ENCODE data around the gene TMEM117.

The TMEM117 gene

DNA sequence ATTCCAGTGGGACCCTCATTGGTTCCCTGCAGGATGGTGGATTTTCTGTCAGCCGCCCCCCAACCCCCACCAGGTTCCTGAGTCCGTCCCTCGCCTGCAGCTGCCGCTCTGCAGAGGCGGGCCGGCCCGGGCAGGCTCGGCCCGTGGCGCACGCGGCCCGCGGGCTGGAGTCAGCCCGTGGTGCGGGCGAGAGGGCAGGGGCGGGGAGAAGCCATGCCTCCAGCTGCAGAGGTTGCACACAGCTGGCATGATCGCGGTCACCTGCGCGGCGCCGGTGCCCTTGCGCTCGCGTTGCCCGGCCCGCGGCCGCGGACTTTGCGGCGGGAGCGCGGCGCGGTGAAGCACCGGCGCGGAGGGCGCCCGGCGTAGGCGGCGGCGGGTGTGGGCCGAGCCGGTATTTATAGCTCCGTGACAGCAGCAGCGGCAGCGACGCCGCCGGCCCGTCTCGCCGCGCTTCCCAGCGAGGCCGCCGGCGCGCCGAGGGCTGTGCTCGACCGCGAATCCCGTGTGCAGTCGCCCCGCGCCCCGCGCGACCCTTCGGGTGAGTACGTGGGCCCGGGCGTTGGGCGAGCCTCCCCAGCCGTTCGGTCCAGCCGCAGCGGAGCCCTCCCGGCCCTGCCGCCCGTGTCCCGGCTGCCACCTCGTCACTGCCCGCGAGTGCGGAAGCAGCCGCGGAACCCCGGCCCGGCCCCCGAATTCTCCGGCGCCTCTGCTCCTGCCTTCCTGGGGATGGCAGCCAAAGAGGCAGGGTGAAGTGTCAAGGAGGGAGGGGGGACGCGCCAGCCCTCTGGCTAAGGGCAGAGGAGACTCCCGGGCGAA is at the start of gene TMEM117:
TMEM117 (plus strand) TSS at position 426 of the 819 bp plus-strand sequence.
- DNase-seq: peak; percentile 67 to 69

- DNase-seq: no peak
Observed at GRCh38 chr12:43786899-43787693, 48.8 kb upstream of the TMEM117 start.

DNA sequence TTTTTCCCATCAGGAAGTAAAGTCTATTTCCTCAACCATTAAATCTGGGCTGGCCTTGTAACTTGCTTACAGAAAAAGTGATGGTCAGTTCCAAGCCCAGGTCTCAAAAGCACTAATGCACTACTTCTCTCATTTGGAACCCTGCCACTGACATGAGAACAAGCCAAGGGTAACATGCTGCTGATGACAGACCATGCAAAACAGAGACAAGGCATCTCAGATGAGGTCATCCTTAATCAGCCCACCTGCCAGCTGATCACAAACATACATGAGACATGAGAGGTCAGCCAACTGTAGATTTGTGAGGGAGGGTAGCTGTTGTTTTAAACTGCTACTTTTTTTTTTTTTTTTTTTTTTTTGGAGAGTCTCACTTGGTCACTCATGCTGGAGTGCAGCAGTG is 45.9 kb upstream of the TMEM117 start:
- DNase-seq: no peak

- DNase-seq: no peak
Observed at GRCh38 chr12:43795716-43796280, 40.1 kb upstream of the TMEM117 start.

DNA sequence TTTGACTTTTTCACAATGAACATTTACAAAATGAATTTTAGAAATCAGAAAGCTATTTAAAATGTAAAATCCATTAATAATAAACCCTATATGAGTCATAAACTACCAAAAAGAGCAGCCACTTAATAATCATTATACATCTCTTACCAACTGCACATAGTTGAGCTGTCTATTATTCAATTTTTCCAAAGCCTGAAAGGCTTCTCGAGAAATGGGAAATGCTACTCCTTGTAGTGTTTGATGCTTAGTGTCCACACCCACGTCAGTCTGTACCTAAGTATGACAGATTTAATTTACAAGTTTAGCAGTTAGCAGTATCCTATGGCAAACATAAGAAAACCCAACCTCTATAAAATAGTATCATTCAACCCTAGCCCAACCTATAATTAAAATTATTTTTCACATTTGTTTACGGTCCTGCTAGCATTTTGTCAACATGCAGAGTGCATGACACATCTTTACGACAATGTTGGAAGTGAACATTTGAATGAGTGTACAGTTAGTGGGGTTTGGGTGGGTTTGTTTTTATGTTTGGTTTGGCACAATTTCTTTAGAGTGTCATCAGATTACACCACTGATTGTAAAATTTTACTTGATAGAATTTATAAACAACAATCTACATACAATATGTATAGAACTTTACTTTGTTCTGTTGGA is 38.2 kb upstream of the TMEM117 start:
- DNase-seq: no peak

GRCh38 chr12:43805149-43805859 is 30.6 kb upstream of the TMEM117 start:
- DNase-seq: no peak

DNA sequence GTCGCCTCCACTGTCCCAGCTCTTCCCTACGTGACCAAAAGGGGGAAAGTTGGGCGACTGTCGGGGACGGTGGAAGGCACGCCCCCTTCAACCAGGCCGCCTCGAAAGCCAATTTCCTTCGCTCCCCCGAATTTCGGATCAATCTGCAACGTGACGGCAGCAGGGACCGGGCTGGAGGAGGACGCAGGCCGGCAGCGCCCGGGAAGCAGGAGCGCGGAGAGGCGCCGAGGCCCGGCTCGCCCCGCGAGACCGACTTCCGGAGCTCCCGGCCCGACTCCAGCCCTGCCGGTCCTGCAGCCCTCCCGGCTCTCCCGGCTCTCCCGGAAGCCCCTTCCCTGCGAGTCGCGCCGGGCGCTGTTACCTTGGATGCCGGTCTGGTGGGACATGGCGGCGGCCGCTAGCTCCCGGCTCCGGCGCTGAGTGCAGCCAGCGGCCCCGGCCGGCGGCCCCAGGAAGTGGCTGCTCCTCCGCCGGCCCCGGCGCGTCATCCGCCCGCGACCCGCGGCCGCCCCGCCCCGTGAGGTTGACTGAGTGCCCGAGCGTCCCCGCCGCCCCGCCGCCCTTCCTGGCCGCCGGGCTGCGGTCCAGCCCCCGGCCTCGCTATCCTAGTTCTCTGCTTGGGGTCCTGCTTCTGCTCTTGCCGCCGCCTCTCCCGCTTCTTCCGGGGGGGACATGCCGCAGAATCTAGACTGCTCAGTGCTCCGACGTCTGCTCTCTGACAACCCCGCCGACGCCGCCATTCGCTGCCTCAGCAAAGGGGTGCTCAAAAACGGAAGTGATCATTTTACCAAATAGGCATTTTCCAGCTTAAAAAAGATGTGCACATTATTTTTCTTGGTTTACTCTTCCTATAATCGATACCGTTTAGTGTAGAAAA is 29.8 kb upstream of the TMEM117 start, which contains the start of gene TWF1:
TWF1 (minus strand) TSS at position 458 of the 877 bp plus-strand sequence; CDS start at position 386, 72 bp downstream.
- DNase-seq: peak; percentile 78 to 88

GRCh38 chr12:43806737-43807072 is 29.2 kb upstream of the TMEM117 start:
- DNase-seq: no peak

- DNase-seq: no peak
Observed at GRCh38 chr12:43807386-43807785, 28.5 kb upstream of the TMEM117 start.

DNA sequence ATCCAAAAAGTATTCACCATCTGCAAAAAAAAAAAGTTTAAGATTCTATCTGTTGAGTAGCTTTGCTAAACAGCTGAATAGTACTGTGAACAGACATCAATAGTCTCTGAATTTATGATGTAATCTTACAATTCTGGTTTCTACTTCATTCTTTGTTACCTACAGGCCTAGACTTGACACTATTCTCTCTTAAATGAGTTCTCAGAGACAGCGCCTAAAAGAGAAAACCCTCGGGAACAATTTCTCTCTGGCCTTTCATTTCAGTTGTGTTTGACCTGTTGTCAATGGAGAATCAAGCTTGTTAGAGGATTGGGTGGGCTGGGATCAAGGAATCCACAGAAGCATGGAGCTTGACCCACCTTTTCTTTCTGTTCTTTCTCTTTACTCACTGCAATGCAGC is 23.8 kb upstream of the TMEM117 start:
- no peak for DNase-seq

DNA sequence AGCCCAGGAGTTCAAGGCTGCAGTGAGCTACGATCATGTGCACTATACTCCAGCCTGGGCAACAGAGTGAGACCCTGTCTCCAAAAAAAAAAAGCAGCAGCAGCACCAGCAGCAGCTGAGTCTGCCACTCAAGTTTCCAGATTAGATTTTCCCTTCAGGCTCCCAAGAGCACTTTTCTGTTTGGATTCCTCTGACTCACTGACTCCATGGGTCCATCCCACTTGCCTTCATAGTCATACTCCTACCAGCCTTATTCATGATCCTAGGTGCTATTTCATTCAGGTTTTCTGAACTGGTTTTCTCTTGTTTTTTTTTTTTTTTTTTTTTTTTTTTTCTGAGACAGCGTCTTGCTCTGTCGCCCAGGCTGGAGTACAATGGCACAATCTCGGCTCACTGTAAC is 23.0 kb upstream of the TMEM117 start:
- DNase-seq: no peak

- no peak for DNase-seq
Observed at GRCh38 chr12:43815416-43815815, 20.5 kb upstream of the TMEM117 start.

DNA sequence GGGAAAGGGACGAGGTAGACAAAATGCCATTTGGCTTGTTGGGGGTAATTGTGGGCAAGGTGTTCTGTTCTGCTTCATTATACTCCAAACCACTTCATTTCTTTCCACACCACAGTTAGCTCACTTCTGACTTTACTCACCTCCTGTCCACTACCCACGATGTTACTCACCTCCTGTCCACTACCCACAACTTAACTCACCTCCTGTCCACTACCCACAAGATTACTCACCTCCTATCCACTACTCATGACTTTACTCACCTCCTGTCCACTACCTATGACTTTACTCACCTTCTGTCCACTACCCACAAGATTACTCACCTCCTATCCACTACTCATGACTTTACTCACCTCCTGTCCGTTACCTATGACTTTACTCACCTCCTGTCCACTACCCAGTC is 19.7 kb upstream of the TMEM117 start:
- DNase-seq: no peak

DNA sequence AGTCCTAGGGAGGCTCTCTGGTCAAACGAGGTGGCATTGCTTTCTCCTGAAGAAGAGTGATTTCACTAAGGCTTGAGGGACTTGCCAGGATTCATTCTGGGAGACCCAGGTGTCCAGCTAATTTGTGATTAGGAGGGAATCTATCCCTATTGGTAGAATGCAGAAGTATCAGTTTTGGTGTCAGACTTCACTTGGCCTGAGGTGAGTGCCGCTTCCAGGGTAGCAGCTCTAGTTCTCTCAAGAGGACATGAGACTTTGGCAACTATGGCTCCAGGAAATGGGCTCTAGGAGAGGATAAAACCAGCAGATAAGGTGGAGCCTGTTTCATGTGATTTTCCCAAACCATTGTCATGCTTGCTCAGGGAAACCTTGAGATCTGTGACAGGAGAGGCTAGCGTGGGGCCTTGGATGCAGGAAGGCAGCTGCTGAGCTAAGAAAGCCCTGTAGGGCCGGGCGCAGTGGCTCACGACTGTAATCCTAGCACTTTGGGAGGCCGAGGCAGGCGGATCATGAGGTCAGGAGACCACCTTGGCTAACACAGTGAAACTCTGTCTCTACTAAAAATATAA is 11.6 kb upstream of the TMEM117 start:
- no peak for DNase-seq

- no peak for DNase-seq
Observed at GRCh38 chr12:43826681-43827080, 9.2 kb upstream of the TMEM117 start.

DNA sequence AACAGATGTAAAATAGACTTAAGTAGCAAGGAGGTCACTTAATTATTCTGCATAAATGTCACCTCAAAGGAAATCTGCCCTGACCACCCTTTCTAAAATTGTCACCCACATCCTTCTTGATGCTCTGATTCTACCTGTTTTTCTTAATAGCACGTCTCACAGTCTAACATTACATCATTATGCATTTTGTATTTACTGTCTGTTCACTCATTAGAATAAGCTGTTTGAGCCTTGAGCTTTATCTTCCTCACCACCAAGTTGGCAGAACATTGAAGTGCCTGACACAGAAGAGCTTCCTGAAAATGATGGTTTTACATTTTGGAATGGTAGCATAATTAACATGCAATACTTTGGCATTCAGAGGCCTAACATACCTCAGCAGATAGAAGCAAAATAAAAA is 8.8 kb upstream of the TMEM117 start:
- DNase-seq: no peak

DNA sequence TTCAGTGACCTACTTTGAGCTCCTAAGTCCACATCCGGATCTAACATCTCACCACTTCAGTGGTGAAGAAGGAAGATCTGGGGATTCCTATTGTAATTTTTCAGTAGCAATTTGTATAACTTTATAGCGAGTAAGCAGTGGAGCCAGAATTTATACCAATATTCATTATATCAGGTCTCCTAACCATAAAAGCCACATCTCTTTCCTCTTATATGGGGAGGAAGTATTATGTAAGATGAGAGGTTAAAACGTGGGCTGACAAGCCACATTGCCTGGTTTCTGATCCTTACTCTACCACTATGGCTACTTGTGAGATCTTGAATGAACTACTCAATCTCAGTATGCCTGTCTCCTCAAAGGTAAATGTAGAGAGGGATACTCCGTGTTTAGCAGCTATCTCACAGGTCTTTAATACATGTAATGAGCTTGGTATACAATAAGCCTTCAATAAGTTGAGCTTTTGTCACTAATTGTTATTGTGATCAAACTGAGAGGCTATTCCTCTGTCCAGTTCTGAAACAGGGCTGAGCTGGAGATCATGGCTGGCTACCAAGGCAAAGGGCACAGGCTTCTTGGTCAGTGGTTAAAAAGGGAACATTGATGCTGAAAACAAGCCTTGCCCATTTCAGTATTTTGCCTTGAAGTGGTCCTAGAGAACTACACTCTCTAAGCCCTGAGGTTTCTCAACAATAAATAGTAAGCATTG is 3.3 kb upstream of the TMEM117 start:
- DNase-seq: no peak

DNA sequence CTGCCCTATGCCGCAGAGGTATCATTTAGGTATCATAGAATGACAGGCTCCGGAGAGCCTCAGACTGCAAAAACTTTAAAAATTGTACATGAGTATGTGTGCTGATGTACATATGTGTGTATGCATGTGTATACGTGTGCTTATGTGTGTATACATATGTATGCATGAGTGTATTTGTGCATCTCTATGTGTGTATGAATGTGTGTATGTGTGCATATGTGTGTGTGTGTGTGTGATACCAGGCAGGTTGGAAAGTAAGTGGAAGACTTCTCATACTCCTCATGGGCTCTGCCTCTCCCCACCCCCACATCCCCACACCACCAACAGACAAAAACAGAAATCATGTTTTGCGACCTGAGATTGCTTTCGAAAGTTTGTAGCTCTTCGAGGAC is 621 bp upstream of the TMEM117 start:
- DNase-seq: no peak

DNA sequence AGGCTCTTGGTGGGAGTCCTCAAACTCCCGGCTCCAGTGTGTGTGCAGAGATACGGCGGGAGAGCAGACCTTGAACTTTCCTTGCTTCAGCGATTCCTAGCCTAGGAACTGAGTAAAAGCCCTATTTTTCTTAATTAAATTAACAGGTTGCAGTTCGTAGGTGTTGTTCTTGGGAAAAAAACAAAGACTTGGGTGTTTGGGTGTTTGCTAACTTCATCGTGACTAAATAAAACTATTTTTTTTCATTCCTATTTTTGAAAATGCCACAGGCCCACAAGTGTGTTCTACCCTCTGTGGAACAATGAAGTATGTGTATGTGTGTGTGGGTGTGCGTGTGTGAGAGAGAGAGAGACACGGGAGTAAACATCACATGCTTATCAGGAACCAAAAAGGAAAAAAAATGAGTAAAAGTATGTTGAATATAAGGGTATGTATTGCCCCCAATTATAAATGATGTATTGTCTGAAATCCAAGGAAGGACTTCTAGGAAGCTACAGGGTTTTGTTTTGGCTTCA is 651 bp downstream of the TMEM117 start:
- DNase-seq: peak in 1 of 2 donors; percentile 69

GRCh38 chr12:43840338-43840737 is 4.5 kb downstream of the TMEM117 start:
- DNase-seq: no peak

Data from hippocampal formation (tissue), 2 donors.